Kidney (tissue), 14 donors: ENCODE results near the gene SAMD4A. TPM values are rescaled to one million over a fixed set of nuclear protein-coding genes. Genes with fewer than 3 reads are reported as not detected.

Experiments
- DNase-seq, 5 donors: peaks; one replicate each; pipeline ENCODE4 v3.0.0-alpha.2; 2013 to 2020
- FAIRE-seq: peaks from 2 replicates; lab custom pipeline; 2012; peaks lifted over from hg19 to GRCh38; lab: Jason Lieb, UNC
- H3K27ac ChIP-seq, 2 donors: one replicate each; pipeline ENCODE4 v1.7.0; 2013; ENCODE audit warnings: low read depth in 2 of 2, low read length in 2 of 2, inconsistent platforms in 1 of 2
- H3K27me3 ChIP-seq: one replicate; pipeline ENCODE4 v1.7.1; 2013; ENCODE audit warnings: low read length, inconsistent platforms; ENCODE audit not compliant: control insufficient read depth, insufficient read depth
- H3K36me3 ChIP-seq, 3 donors: one replicate each; pipeline versions ENCODE4 v1.7.0 to v1.7.1; 2013; ENCODE audit warnings: low read length in 3 of 3, control low read depth in 1 of 3, inconsistent platforms in 1 of 3; ENCODE audit not compliant: insufficient read depth in 3 of 3, control insufficient read depth in 2 of 3
- H3K4me1 ChIP-seq, 3 donors: one replicate each; pipeline versions ENCODE4 v1.7.0 to v1.7.1; 2013; ENCODE audit warnings: low read length in 3 of 3, inconsistent platforms in 1 of 3, low read depth in 1 of 3; ENCODE audit not compliant: control insufficient read depth in 2 of 3, insufficient read depth in 2 of 3
- H3K4me3 ChIP-seq, 3 donors: one replicate each; pipeline versions ENCODE4 v1.7.0 to v1.8.1; 2013; ENCODE audit warnings: low read length in 3 of 3, control low read depth in 1 of 3, inconsistent platforms in 1 of 3
- H3K9ac ChIP-seq, 3 donors: one replicate each; pipeline versions ENCODE4 v1.7.0 to v1.7.1; 2013; ENCODE audit warnings: low read length in 3 of 3, control low read depth in 1 of 3, inconsistent platforms in 1 of 3
- H3K9me3 ChIP-seq, 3 donors: one replicate each; pipeline versions ENCODE4 v1.7.0 to v1.7.1; 2013; ENCODE audit warnings: low read length in 3 of 3, control low read depth in 1 of 3, inconsistent platforms in 1 of 3; ENCODE audit not compliant: control insufficient read depth in 2 of 3, insufficient read depth in 1 of 3
- CTCF ChIP-seq: IDR thresholded peaks from 3 replicates; pipeline ENCODE4 v1.5.1; 2012; ENCODE audit warnings: mild to moderate bottlenecking, moderate library complexity, borderline replicate concordance; ENCODE audit not compliant: insufficient read depth; ENCODE audit errors: extremely low read depth
- intact Hi-C: fragments of 100-400 bp; cut with DNase I; formaldehyde crosslinking; loops from one replicate; pipeline ENCODE4 v1.11.1; 2022
- polyA plus RNA-seq: library from polyadenylated mRNA; stranded (reverse); fragments of 350-450 nt; fragmentation: Illumina TruSeq; extraction: RNeasy Lipid Tissue Mini Kit (QIAGEN cat#74804); gene quantifications from one replicate; pipeline ENCODE4 v1.2.3, GENCODE V29; 2014; ENCODE audit warnings: low read depth, low replicate concordance; ENCODE audit not compliant: insufficient read depth
- total RNA-seq: library from RNA; stranded (reverse); fragmentation: NEBNext Ultra II Directional; extraction: Animal tissue kit (Norgen Biotek cat#: 25700); gene quantifications from one replicate; pipeline ENCODE4 v1.2.1, GENCODE V29; 2021
- donor health status: control.
- donor health status: control.
- donor health status: control.
- donor health status: control.
- donor health status: control.
- donor health status: DM: yes; HTN: yes; CAD: no.
- donor health status: Normal renal cell carcinoma (clear cell type).

Gene SAMD4A
- total and polyA plus RNA-seq, 2 donors from 2014 or later, result 7.4 to 46.5 TPM

GRCh38 chr14:54725998-54726397 is 159.1 kb downstream of the SAMD4A start:
- no peak for DNase-seq
- Histone ChIP-seq H3K27me3 (no peaks in the 10 kb centered on the region), H3K4me3 (no peak overlapping the region), H3K36me3 (no peaks in the 10 kb centered on the region), H3K9ac (no peak overlapping the region), H3K27ac (no peak overlapping the region), H3K4me1 (peaks cover 0 to 9% (median 0%) of the 10 kb centered on the region in 3 donors), H3K9me3 (no peaks in the 10 kb centered on the region)
- TF ChIP-seq CTCF, result no peak
- FAIRE-seq, result no peak
- intact Hi-C loops, result no loop called here

- Histone ChIP-seq H3K27me3 (no peaks in the 10 kb centered on the region), H3K4me3 (no peak overlapping the region), H3K27ac (no peak overlapping the region), H3K9ac (no peak overlapping the region), H3K9me3 (no peaks in the 10 kb centered on the region), H3K4me1 (peaks cover 0 to 9% (median 0%) of the 10 kb centered on the region in 3 donors), H3K36me3 (no peaks in the 10 kb centered on the region)
- intact Hi-C loops, result no loop called here
- peak in 1 of 5 donors; percentile 16 for DNase-seq
- FAIRE-seq, result no peak
- no peak for TF ChIP-seq CTCF
Measured at GRCh38 chr14:54727929-54728328, 161.0 kb downstream of the SAMD4A start.

GRCh38 chr14:54728700-54729527 is 162.0 kb downstream of the SAMD4A start:
- FAIRE-seq (no peak), DNase-seq (peak in 1 of 5 donors; percentile 15)
- intact Hi-C loops, result no loop called here
- TF ChIP-seq CTCF, result no peak
- H3K9ac ChIP-seq, result no peak overlapping the region
- no peak overlapping the region for H3K27ac ChIP-seq
- no peaks in the 10 kb centered on the region for H3K27me3 ChIP-seq
- H3K36me3 ChIP-seq, result no peaks in the 10 kb centered on the region
- peaks cover 0 to 9% (median 0%) of the 10 kb centered on the region in 3 donors for H3K4me1 ChIP-seq
- no peaks in the 10 kb centered on the region for H3K9me3 ChIP-seq
- no peak overlapping the region for H3K4me3 ChIP-seq
